IMR-90 (cell line): ENCODE measurements around the gene TSEN54. TPM values are rescaled to one million over a fixed set of nuclear protein-coding genes. Genes with fewer than 3 reads are reported as not detected.

ENCODE experiments used
- ATAC-seq: fragments of 200-7000 bp; cut with Tn5 transposase; 2 replicates; pipeline ENCODE4 v1.9.1; 2020; ENCODE audit warnings: low read depth, mild to moderate bottlenecking, moderate library complexity
- BruUV-seq: library from RNA; stranded (reverse); fragments of 400-500 nt; replicated peaks from 2 replicates; lab custom pipeline; 2021; lab: Mats Ljungman, UMichigan
- CTCF ChIA-PET: fragments of 300-600 bp; formaldehyde crosslinking; extraction: SDS; loops from one replicate; lab custom pipeline; 2021; ENCODE audit warnings: antibody characterized with exemption; lab: Yijun Ruan, JAX
- POLR2A ChIA-PET: fragments of 300-600 bp; sonication (Branson Sonifier 250); formaldehyde crosslinking; loops from one replicate; lab custom pipeline; 2022; ENCODE audit warnings: antibody characterized with exemption; ENCODE audit not compliant: unreplicated experiment; lab: Charles Lee
- DNase-seq: peaks from one replicate; pipeline ENCODE4 v3.0.0; 2013
- H2AFZ ChIP-seq: replicated peaks from 2 replicates; pipeline ENCODE3; 2013; ENCODE audit warnings: low read length, mild to moderate bottlenecking; ENCODE audit not compliant: poor library complexity
- H2AK5ac ChIP-seq: 2 replicates; pipeline ENCODE4 v1.6.1; 2013; ENCODE audit warnings: low read depth, low read length, inconsistent platforms
- H2AK9ac ChIP-seq: replicated peaks from 2 replicates; pipeline ENCODE3; 2013; ENCODE audit warnings: mild to moderate bottlenecking, low read depth, low read length, moderate library complexity; ENCODE audit not compliant: poor library complexity
- H2BK120ac ChIP-seq: 2 replicates; pipeline ENCODE4 v1.6.1; 2013; ENCODE audit warnings: low read depth, low read length, inconsistent platforms
- H2BK15ac ChIP-seq: 3 replicates; pipeline ENCODE4 v1.6.1; 2013; ENCODE audit warnings: low read depth, low read length, inconsistent platforms
- H2BK20ac ChIP-seq: 2 replicates; pipeline ENCODE4 v1.6.1; 2013; ENCODE audit warnings: low read depth, mild to moderate bottlenecking, inconsistent platforms, low read length, moderate library complexity
- H2BK5ac ChIP-seq: 2 replicates; pipeline ENCODE4 v1.6.1; 2013; ENCODE audit warnings: mild to moderate bottlenecking, low read depth, low read length, inconsistent platforms; ENCODE audit not compliant: poor library complexity, severe bottlenecking
- H3K14ac ChIP-seq: replicated peaks from 2 replicates; pipeline ENCODE4 v1.6.1; 2013; ENCODE audit warnings: low read depth, low read length, inconsistent platforms
- H3K18ac ChIP-seq: 2 replicates; pipeline ENCODE4 v1.6.1; 2013; ENCODE audit warnings: low read depth, low read length, control low read depth
- H3K23ac ChIP-seq: 2 replicates; pipeline ENCODE4 v1.6.1; 2013; ENCODE audit warnings: low read depth, low read length, inconsistent platforms
- H3K27ac ChIP-seq: 2 replicates; pipeline ENCODE4 v1.5.1; 2013; ENCODE audit warnings: mild to moderate bottlenecking, control low read depth, low read length; ENCODE audit not compliant: insufficient read depth
- H3K27me3 ChIP-seq: 2 replicates; pipeline ENCODE4 v1.6.1; 2013; ENCODE audit warnings: low read length; ENCODE audit not compliant: control insufficient read depth, insufficient read depth
- H3K36me3 ChIP-seq: 2 replicates; pipeline ENCODE4 v1.6.1; 2013; ENCODE audit warnings: low read length, mixed read lengths; ENCODE audit not compliant: control insufficient read depth, insufficient read depth
- H3K4ac ChIP-seq: 2 replicates; pipeline ENCODE4 v1.6.1; 2013; ENCODE audit warnings: low read depth, low read length, inconsistent platforms
- H3K4me1 ChIP-seq: 2 replicates; pipeline ENCODE4 v1.6.1; 2013; ENCODE audit warnings: low read length, mixed read lengths; ENCODE audit not compliant: control insufficient read depth, insufficient read depth
- H3K4me2 ChIP-seq: 2 replicates; pipeline ENCODE4 v1.6.1; 2013; ENCODE audit warnings: low read depth, mild to moderate bottlenecking, control low read depth, low read length, moderate library complexity
- H3K4me3 ChIP-seq: 2 replicates; pipeline ENCODE4 v1.5.1; 2013; ENCODE audit warnings: low read depth, mild to moderate bottlenecking, control low read depth, low read length, moderate library complexity; ENCODE audit not compliant: insufficient read depth
- H3K56ac ChIP-seq: 2 replicates; pipeline ENCODE4 v1.6.1; 2013; ENCODE audit warnings: low read length, inconsistent platforms; ENCODE audit not compliant: insufficient read depth; ENCODE audit errors: extremely low read depth
- H3K79me1 ChIP-seq, 2 experiments: 2 replicates each; pipeline ENCODE4 v1.6.1; 2013; ENCODE audit warnings: low read length in 2 of 2, inconsistent platforms in 1 of 2, low read depth in 1 of 2
- H3K9ac ChIP-seq: 2 replicates; pipeline ENCODE4 v1.6.1; 2013; ENCODE audit warnings: low read depth, low read length, control low read depth
- H3K9me1 ChIP-seq: 2 replicates; pipeline ENCODE4 v1.6.1; 2013; ENCODE audit warnings: low read length, inconsistent platforms; ENCODE audit not compliant: insufficient read depth
- H3K9me3 ChIP-seq: 2 replicates; pipeline ENCODE4 v1.6.1; 2013; ENCODE audit warnings: low read length; ENCODE audit not compliant: control insufficient read depth, insufficient read depth
- H4K20me1 ChIP-seq: 2 replicates; pipeline ENCODE4 v1.6.1; 2013; ENCODE audit warnings: low read length, inconsistent platforms; ENCODE audit not compliant: insufficient read depth
- H4K5ac ChIP-seq: 2 replicates; pipeline ENCODE4 v1.6.1; 2013; ENCODE audit warnings: mild to moderate bottlenecking, low read depth, low read length, control low read depth
- H4K8ac ChIP-seq, 2 experiments: 2 replicates each; pipeline ENCODE4 v1.6.1; 2013; ENCODE audit warnings: low read depth in 2 of 2, low read length in 2 of 2, control low read depth in 1 of 2, inconsistent platforms in 1 of 2
- H4K91ac ChIP-seq: 2 replicates; pipeline ENCODE4 v1.6.1; 2013; ENCODE audit warnings: low read depth, low read length, inconsistent platforms; ENCODE audit not compliant: insufficient read depth
- BHLHE40 ChIP-seq: fragments of 150-350 bp; IDR thresholded peaks from 2 replicates; pipeline ENCODE4 v1.6.1; 2016; ENCODE audit warnings: mild to moderate bottlenecking, low read depth, low read length
- CEBPB ChIP-seq: IDR thresholded peaks from 2 replicates; pipeline ENCODE4 v1.6.1; 2012; ENCODE audit warnings: low read depth, low read length, improper control_type of control experiment
- CHD1 ChIP-seq: IDR thresholded peaks from 2 replicates; pipeline ENCODE4 v1.6.1; 2012; ENCODE audit warnings: low read depth, low read length, improper control_type of control experiment
- FOS ChIP-seq: fragments of 150-350 bp; IDR thresholded peaks from 2 replicates; pipeline ENCODE4 v1.6.1; 2016; ENCODE audit warnings: low read depth, low read length
- MAFK ChIP-seq: IDR thresholded peaks from 2 replicates; pipeline ENCODE4 v1.6.1; 2012; ENCODE audit warnings: low read depth, low read length, improper control_type of control experiment
- MAZ ChIP-seq: IDR thresholded peaks from 2 replicates; pipeline ENCODE4 v1.6.1; 2012; ENCODE audit warnings: low read depth, mild to moderate bottlenecking, low read length, improper control_type of control experiment, moderate library complexity, borderline replicate concordance
- MXI1 ChIP-seq: IDR thresholded peaks from 2 replicates; pipeline ENCODE4 v1.6.1; 2012; ENCODE audit warnings: low read depth, mild to moderate bottlenecking, low read length, moderate library complexity, borderline replicate concordance
- NFE2L2 ChIP-seq: fragments of 150-350 bp; IDR thresholded peaks from 2 replicates; pipeline ENCODE4 v1.6.1; 2016; ENCODE audit warnings: low read depth, mild to moderate bottlenecking, low read length
- POLR2A ChIP-seq: IDR thresholded peaks from 2 replicates; pipeline ENCODE4 v1.6.1; 2012; ENCODE audit warnings: mild to moderate bottlenecking, low read depth, low read length
- RAD21 ChIP-seq: IDR thresholded peaks from 2 replicates; pipeline ENCODE4 v1.6.1; 2012; ENCODE audit warnings: low read length, improper control_type of control experiment
- RCOR1 ChIP-seq: IDR thresholded peaks from 2 replicates; pipeline ENCODE4 v1.6.1; 2012; ENCODE audit warnings: mild to moderate bottlenecking, low read length, improper control_type of control experiment; ENCODE audit not compliant: insufficient replicate concordance
- RFX5 ChIP-seq: IDR thresholded peaks from 2 replicates; pipeline ENCODE4 v1.8.0; 2012; ENCODE audit warnings: low read depth, mild to moderate bottlenecking, low read length, moderate library complexity
- SMC3 ChIP-seq: fragments of 150-350 bp; IDR thresholded peaks from 2 replicates; pipeline ENCODE4 v1.6.1; 2016; ENCODE audit warnings: low read depth, mild to moderate bottlenecking, antibody characterized with exemption, low read length, moderate library complexity
- USF2 ChIP-seq: fragments of 150-350 bp; IDR thresholded peaks from 2 replicates; pipeline ENCODE4 v1.6.1; 2017; ENCODE audit warnings: mild to moderate bottlenecking, antibody characterized with exemption, low read length, low read depth
- WGBS, 2 experiments: methylation state at CpG; one replicate each; pipeline versions ENCODE4 v1.1.5 to v1.1.7; 2013; ENCODE audit warnings: missing lambda C conversion rate in 2 of 2; ENCODE audit not compliant: insufficient read length in 1 of 2; ENCODE audit errors: extremely low coverage in 2 of 2; 5-methylcytosine and 5-hydroxymethylcytosine counted together
- dilution Hi-C: fragments of 300-500 bp; cut with HindIII; formaldehyde crosslinking; loops from one replicate; pipeline ENCODE4 v1.14.3; 2018; ENCODE audit warnings: low sequenced_read_pairs; ENCODE audit not compliant: unreplicated experiment
- in situ Hi-C: fragments of 300-500 bp; cut with MboI; formaldehyde crosslinking; loops from 3 replicates; pipeline ENCODE4 v1.14.3; 2019; ENCODE audit warnings: low sequenced_read_pairs, inconsistent platforms, mixed read lengths
- intact Hi-C: fragments of 100-400 bp; cut with micrococcal nuclease; formaldehyde crosslinking; loops from 2 replicates; pipeline ENCODE4 v1.10.0; 2022
- polyA plus RNA-seq, 3 experiments: library from polyadenylated mRNA; depleted of rRNA; stranded (reverse); fragments of >200 nt; gene quantifications; 2 replicates each; pipeline ENCODE4 v1.2.3, GENCODE V29; 2012; ENCODE audit warnings: low replicate concordance in 1 of 3
- total RNA-seq: library from RNA; depleted of rRNA; stranded (reverse); fragments of >200 nt; gene quantifications from 2 replicates; pipeline ENCODE4 v1.2.3, GENCODE V29; 2012
- TF ChIP-seq, protein P1 (sequence below): conservative IDR thresholded peaks from 2 replicates; pipeline ENCODE4 v1.5.1; 2012; ENCODE audit warnings: mild to moderate bottlenecking, low read depth, low read length, improper control_type of control experiment
- TF ChIP-seq, protein P2 (sequence below): fragments of 150-350 bp; IDR thresholded peaks from 2 replicates; pipeline ENCODE4 v1.6.1; 2016; ENCODE audit warnings: low read depth, mild to moderate bottlenecking, low read length, moderate library complexity, borderline replicate concordance

Gene TSEN54
- total and polyA plus RNA-seq, 2 of the 4 experiments (the other 2 are of a cell fraction): 7.2 to 14.9 TPM

DNA sequence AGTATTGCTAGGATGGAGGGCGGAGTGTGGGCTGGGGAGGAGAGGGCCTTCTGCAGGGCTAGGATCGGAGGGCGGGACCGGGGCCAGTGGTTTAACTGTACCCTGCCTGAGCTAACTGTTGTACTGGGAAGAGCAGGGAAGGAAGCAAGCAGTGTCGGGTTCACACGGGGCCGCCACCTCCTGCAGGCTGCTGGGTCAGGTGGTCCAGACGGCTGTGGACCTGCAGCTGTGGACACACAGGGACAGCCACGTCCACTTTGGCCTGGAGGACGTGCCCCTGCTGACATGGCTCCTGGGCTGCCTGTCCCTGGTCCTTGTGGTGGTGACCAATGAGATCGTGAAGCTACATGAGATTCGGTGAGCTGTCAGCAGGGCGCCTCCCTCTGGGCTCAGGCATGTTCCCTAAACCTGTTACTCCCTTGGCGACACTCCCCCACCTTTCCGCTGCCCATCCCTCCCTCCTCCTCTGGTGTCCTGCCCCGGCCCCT is 17.6 kb upstream of the TSEN54 start:
- H3K9me1 ChIP-seq: no peaks in the 10 kb centered on the region
- peaks cover 52% of the 10 kb centered on the region for H3K36me3 ChIP-seq
- no peak overlapping the region for H3K9ac ChIP-seq
- no peak overlapping the region for H3K23ac ChIP-seq
- no peak overlapping the region for H2BK20ac ChIP-seq
- H2BK5ac ChIP-seq: no peak overlapping the region
- WGBS, 2 experiments: 80% methylated on average over 13 of the region's 16 CpGs; no CpG with 5 or more reads in 1 of the 2 experiments
- no peak overlapping the region for H2AK9ac ChIP-seq
- POLR2A ChIA-PET: no interaction called here
- H3K27me3 ChIP-seq: no peaks in the 10 kb centered on the region
- H3K4me2 ChIP-seq: no peak overlapping the region
- no TSS peak for BruUV-seq
- intact Hi-C loops (no loop called here), dilution Hi-C loops (no loop called here), in situ Hi-C loops (no loop called here)
- H3K4me1 ChIP-seq: no peaks in the 10 kb centered on the region
- H4K91ac ChIP-seq: no peak overlapping the region
- no peak overlapping the region for H2AK5ac ChIP-seq
- H4K20me1 ChIP-seq: no peaks in the 10 kb centered on the region
- H2AFZ ChIP-seq: peak overlapping the region; percentile 17
- no peak overlapping the region for H3K18ac ChIP-seq
- no peak overlapping the region for H2BK15ac ChIP-seq
- H3K4ac ChIP-seq: no peak overlapping the region
- H3K27ac ChIP-seq: no peak overlapping the region
- no peaks in the 10 kb centered on the region for H3K9me3 ChIP-seq
- H3K14ac ChIP-seq: no peak overlapping the region
- no peak overlapping the region for H3K56ac ChIP-seq
- no peaks in the 10 kb centered on the region for H3K79me1 ChIP-seq
- no peak; the same call in 1 of the 2 replicates for ATAC-seq
- DNase-seq: no peak
- no peak overlapping the region for H3K4me3 ChIP-seq
- H2BK120ac ChIP-seq: no peak overlapping the region
- no peak overlapping the region for H4K8ac ChIP-seq
- CTCF ChIA-PET: no interaction called here
- TF ChIP-seq RFX5 (no peak), BHLHE40 (no peak), USF2 (no peak), CHD1 (no peak), POLR2A (no peak), RCOR1 (no peak), CEBPB (no peak), SMC3 (no peak), FOS (no peak), MAZ (no peak), RAD21 (no peak), MAFK (no peak), MXI1 (no peak), NFE2L2 (no peak)
- TF ChIP-seq, protein P1, sequence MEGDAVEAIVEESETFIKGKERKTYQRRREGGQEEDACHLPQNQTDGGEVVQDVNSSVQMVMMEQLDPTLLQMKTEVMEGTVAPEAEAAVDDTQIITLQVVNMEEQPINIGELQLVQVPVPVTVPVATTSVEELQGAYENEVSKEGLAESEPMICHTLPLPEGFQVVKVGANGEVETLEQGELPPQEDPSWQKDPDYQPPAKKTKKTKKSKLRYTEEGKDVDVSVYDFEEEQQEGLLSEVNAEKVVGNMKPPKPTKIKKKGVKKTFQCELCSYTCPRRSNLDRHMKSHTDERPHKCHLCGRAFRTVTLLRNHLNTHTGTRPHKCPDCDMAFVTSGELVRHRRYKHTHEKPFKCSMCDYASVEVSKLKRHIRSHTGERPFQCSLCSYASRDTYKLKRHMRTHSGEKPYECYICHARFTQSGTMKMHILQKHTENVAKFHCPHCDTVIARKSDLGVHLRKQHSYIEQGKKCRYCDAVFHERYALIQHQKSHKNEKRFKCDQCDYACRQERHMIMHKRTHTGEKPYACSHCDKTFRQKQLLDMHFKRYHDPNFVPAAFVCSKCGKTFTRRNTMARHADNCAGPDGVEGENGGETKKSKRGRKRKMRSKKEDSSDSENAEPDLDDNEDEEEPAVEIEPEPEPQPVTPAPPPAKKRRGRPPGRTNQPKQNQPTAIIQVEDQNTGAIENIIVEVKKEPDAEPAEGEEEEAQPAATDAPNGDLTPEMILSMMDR: no peak
- TF ChIP-seq, protein P2, sequence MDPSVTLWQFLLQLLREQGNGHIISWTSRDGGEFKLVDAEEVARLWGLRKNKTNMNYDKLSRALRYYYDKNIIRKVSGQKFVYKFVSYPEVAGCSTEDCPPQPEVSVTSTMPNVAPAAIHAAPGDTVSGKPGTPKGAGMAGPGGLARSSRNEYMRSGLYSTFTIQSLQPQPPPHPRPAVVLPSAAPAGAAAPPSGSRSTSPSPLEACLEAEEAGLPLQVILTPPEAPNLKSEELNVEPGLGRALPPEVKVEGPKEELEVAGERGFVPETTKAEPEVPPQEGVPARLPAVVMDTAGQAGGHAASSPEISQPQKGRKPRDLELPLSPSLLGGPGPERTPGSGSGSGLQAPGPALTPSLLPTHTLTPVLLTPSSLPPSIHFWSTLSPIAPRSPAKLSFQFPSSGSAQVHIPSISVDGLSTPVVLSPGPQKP: no peak
- no peak overlapping the region for H4K5ac ChIP-seq
